Kidney tubule cell (primary cell): Measurements from ENCODE around the gene POLR2L.

Experiments
- DNase-seq: peaks from one replicate; pipeline ENCODE4 v3.0.0-alpha.2; 2018; ENCODE audit warnings: low spot score

Gene POLR2L

DNA sequence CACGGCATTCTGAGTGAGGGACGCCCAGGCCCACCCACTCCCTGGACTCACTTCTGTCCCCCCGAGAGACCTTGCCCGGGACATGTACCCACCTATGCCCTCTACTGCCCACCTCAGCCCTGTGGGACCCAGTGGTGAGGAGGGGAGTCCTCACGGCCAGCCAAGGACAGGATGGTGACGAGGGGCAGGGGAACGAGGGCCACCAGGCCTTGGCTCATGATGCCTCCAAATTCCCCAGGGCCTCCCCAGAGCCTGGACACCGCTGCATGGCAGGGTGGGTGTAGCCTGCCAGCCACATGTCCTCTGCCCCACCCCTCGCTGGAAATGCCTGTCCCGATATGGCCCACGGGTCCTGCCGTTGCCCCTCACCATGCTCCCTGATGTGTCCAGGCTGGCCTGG lies 26.5 kb upstream of the POLR2L start:
- no peak for DNase-seq

DNA sequence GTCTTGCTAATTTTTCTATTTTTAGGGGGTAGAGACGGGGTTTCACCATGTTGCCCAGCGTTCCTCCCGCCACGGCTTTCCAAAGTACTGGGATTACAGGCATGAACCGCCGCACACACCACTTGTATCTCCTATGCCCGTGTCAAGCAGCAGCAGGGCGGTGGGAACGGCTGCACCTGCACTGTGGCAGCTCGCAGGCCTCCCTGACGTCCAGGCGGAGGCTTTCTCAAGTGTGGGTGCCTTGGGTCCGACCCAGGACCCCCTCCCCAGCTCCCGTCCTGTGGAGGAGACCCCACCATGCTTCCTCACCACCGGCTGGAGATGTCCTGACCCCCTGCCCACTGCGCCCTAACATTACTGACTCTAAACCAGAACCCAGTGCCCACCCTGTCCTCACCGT lies 26.1 kb upstream of the POLR2L start:
- DNase-seq, result no peak

DNA sequence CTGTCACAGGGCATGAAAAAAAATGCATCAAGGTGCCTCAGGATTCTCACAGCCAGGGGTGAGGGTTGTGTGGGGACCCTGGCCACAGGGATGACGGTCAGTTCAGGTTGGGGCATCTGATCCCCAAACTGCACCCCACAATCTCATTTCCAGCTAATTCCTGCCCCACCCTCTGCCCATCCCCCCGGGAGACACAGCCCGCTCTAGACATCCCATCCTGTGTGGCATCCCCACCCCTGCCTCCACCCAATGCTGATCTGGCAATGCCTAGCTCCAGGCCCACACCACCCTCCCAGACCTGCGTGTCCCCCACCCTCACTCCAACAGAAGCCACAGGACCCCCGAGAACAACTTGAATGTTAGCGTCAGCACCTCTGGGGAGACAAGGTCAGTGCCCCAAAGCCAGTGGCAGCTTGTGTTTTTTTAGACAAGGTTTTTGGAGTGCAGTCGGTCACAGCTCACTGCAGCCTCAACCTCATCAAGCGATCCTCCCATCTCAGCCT lies 25.6 kb upstream of the POLR2L start:
- DNase-seq, result no peak

DNA sequence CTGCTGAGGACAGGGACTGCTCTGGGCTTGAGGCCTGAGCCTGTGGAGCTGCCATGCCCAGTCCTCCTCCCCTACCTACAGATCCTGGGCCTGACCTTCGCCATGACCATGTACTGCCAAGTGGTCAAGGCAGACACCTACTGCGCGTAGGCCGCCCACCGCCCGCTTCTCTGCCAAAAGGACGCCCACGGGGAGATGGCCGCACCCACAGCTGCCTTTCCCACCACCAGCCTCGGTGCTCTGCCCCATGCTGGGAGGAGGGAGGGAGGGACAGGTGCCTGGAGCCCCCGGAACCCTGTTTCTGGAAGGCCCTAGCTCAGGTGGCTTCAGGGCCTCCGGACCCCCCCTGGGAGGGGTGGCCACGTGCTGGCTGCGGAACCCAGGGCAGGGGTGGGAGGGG lies 24.2 kb upstream of the POLR2L start:
- DNase-seq, result no peak

DNA sequence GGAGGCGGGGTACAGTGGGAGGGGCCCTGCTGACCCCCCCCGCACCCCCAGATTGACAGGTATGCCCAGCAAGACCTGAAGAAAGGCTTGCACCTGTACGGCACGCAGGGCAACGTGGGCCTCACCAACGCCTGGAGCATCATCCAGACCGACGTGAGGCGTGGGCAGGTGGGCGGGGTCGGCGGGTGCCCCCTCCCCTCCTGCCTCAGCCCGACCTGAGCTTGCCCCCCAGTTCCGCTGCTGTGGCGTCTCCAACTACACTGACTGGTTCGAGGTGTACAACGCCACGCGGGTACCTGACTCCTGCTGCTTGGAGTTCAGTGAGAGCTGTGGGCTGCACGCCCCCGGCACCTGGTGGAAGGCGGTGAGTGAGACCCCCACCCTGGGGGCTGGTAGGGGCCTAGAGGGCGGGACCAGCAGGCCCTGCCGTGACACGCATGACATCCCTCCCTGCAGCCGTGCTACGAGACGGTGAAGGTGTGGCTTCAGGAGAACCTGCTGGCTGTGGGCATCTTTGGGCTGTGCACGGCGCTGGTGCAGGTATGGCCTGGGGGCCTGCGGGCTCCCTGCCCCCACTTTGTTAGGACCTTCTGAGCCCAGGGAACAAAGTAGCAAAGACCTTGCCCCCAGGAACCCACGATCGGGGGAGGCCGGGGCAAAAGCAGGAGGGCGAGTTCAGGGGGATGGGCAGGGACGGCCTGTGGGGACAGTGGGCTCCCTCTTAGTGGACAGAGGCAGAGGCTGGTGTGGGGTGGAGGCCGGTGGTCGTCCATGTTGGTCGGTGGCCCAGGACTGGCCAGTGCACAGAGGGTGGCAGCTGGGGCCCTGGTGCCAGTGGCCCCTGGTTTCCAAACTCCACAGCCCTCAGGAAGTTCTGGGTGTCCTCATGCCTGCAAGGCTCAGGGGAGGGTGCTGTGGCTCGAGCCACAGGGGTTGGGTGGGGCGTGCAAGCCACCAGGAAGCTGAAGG lies 23.4 kb upstream of the POLR2L start:
- no peak for DNase-seq

DNA sequence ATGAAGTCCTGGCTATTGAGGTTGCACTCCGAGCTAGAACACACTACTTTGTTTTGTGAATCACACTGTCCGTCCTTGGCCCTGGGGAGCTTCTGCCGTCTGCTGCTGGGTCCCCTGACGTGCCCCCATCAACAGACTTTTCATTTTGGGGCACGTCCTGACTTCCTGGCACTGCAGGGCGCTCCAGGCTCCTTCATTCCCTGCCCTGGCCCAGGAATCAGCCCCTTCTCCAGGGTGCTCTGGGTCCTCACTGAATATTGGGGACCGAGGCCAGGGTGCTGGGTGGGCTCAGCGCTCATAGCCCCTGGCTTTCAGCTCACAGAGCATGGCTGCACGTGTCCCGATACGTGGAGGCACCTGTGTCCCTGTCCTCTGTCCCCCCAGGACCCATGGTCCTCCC lies 22.6 kb upstream of the POLR2L start:
- no peak for DNase-seq

DNA sequence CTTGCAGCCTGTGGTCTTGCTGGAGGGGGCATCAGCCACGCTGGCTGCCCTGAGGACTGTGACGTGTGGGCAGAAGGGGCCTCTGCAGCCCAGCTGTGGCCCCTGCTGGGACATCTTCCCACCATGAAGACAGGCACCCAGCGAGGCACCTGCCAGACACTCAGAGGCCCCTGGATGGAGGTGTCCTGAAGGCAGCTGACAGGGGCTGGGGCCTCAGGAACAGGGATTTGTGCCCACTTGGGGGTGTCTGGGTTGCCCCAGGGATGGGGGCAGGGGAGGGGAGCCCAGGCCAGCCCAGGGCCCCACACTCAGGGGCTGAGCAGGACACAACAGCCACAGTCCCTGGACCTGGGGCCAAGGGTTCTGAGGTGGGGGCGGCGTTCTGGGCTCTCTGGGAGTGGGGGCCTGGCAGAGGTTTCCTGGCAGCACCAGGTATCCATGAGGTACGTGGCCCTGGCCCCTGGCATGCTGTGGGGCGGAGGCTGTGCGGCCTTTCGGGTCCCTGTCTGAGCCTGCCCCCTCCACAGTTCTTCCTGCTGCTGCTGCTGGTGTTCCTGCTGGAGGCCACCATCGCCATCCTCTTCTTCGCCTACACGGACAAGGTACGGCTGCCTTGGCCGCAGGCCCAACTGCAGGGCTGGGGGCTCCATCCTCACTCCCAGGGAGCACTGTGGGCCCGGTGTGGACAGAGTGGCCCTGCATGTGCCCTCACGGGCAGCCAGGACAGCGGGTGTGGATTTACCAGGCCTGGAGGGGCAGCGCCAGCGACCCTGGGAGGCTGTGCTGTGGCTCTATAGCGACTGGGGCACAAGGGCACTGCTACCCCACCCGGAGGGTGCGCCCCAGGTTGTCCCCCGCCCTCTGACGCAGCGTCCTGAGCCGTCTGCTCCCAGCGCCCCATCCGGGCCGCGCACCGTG lies 21.8 kb upstream of the POLR2L start:
- no peak for DNase-seq

DNA sequence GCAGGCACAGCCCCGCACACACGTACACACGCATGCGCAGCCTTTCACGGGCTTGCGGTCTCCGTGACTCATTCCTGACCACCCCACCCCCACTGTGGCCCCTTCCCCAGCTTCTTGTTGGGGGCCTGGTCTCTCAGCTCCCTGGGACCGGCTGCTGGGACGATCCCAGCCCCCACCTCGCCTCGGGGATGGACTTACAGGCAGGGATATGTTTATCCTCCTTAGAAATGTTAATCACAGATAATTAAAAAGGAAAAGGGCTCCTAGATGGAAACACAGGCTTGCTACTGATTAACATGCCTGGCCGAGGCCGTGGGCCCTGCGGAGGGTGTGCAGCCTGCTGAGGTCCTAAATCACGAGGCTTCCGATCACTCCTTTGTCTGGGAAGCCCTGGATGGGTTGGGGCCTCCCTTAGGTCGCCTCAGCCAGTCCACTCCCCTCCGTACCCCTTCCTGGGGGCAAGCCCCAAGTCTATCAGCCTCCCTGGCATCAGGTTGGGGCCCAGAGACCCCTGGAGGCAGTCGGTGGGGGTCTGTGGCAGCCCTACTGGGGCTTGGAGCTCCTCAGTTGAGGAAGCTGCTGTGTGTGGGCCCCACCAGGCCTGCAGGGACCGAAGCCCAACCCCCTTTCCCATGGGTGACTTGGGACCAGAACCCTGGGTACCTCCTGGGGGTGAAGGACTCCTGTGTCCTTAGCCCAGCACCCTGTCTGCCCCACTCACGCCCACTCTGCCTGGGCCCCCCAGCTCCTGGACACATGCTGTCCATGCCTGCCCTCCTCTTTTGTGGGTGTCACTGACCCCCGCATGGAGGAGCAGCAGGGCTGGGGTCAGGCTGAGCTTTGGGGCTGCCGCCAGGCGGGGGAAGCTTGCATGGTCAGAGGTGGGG lies 20.9 kb upstream of the POLR2L start:
- DNase-seq, result peak; percentile 44

DNA sequence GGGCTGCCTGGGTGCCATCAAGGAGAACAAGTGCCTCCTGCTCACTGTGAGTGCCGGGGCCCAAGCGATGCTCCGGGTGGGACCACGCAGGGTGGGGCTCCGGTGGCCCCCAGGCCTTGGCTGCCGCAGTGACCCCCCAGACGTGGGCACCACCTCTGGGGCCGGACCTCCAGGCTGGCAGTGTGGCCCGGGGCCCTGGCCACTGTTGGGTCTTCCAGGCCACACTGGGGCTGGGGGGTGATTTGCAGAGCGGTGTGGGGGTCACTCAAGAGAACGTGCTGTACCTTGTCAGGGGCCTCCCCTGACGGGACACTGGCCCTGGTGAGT lies 20.3 kb upstream of the POLR2L start:
- DNase-seq, result no peak

DNA sequence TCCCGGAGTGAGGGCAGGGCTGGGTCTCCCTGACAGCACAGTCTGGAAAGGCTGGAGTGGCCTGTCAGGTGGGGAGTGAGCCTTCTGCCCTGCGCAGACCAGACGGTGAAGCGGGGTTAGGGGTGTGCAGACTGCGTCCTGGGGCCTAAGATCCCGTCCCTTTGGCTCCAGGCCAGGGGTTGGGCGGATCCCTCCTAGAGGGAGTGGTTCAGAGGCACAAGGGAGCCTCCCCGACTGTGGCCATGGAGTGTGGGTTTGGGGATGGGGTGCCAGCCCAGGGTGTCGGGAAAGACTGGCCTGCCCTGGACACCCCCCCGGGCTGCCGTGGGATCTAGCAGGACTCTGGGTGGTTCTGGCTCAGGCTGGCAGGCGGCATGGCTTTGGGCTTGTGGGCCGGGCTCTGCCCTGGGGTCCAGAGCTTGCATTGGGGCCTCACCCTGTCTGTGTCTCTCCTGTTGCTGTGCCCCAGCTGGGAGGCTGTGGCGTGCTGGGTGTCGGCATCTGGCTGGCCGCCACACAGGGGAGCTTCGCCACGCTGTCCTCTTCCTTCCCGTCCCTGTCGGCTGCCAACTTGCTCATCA lies 19.8 kb upstream of the POLR2L start:
- no peak for DNase-seq

DNA sequence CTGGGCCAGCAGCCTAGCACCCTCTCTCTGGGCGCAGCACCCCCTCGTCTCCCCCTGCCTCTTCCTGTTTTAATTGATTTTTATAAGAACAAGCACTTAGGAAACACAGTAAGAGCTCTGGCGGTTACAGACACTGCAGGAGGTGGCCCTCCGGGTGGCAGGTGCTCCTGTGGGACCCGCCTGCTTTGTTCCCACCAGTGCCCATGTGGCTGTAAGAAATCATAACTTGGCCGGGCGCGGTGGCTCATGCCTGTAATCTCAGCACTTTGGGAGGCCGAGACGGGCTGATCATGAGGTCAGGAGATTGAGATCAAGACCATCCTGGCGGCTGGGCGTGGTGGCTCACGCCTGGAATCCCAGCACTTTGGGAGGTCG lies 18.8 kb upstream of the POLR2L start:
- DNase-seq, result no peak

DNA sequence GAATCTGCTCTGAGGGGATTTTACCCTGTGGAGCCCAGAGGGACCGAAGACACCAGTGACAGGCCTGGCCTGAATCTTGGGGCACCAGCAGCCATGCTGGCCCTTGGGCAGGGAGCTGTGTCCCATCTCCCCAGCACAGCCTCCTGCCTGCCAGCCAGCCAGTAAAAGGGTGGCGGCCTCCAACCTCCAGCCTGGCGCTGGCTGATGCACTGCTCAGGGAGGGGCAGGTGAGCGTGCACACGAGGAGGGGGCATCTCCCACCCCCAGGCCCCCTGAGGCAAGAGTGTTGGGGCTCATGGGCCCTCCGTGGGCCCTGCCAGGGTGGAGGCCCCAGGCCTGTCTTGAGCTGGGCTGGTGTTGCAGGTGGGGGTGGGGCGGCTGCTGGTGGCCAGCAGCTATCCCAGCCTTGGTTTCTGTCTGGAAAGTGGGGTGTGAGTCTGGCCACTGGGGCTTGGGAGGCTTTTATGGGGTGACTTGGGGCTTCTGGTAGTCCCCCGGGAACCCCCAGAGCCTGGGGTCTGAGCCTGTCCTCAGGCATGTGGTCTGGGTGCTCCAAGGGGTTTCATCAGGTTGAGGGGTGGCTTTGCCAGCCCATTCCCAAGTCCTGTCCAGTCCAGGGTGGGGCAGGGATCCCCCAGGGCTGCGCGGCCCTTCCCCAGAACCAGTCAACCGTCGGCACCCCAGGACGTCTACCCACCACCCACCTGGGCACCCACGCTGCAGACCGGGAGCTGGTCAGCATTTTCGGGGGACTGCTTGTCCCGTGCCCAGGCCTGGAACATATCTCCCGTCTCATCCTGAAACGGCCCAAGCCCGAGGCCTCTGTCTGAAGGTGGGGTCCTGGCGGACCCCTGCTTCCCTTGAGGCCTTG lies 18.1 kb upstream of the POLR2L start:
- no peak for DNase-seq

DNA sequence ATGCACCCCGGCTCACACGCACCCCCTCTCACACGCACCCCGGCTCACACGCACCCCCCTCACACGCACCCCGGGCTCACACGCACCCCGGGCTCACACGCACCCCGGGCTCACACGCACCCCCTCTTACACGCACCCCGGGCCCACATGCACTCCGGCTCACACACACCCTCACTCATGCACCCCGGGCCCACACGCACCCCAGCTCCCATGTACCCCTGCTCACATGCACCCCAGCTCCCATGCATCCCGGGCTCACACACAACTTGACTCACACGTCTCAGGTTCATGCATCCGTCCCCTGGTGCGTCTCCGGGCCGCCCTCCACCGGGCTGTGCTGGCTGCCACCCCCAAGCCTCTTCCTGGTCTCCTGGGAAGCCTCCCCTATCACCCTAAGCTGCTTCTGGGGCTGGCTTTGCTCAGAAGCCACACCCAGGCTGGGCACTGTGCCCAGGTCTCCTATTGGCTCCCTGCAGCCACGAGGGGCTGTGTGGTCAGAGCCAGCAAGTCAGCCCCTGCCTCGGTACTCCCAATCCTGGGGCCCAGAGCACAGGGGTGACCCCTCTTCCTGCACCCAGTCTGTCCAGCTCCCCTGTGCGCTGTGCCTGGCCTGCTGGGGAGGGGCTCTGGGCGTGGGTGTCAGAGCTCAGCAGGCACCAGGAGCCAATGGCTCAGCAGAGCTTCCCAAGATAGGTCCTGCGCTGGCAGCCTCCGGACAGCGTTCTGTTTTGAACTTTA lies 17.2 kb upstream of the POLR2L start:
- DNase-seq, result peak; percentile 80

DNA sequence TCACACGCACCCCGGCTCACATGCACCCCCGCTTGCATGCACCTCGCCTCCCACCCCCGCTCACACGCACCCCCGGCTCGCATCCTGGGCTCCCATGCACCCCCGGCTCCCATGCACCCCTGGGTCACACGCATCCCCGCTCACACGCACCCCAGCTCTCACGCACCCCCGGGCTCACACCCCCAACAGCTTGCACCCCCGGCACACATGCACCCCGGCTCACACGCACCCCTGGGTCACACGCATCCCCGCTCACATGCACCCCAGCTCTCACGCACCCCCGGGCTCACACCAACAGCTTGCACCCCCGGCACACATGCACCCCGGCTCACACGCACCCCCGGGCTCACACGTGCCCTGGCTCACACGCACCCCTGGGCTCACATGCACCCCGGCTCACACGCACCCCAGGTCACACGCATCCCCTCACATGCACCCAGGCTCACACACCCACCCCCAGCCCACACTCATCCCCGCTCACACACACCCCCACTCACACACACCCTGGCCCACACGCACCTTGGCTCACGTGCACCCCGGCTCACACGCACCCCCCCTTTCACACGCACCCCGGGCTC lies 16.5 kb upstream of the POLR2L start:
- DNase-seq, result no peak

DNA sequence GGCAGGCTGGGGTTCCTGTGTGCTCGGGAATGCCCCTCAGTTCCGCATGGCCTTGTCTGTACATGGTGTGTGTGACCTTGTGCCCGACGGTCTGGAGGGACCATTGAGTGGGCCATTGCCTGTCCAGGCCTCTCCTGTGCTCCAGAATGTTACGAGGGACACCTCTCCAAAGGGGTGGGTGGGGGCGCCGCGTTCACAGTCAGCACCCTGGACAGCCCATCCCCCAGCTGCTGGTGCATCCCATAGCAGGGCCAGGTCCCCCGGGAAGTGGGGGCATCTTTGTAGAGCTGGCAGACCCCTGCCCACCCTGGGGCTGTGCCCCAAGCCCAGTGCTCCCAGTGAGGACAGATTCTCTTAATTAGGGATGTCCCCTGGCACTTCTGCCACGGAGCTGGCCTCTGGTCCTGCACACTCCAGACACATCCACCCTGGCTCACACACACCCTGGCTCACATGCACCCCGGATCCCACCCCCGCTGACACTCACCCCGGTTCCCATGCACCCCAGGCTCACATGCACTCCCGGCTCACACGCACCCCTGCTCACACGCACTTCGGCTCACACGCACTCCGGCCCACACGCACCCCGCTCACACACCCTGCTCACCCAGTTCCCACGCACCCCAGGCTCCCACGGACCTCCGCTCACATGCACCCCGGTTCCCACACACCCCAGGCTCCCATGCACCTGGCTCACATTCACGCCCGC lies 15.9 kb upstream of the POLR2L start:
- DNase-seq, result no peak

DNA sequence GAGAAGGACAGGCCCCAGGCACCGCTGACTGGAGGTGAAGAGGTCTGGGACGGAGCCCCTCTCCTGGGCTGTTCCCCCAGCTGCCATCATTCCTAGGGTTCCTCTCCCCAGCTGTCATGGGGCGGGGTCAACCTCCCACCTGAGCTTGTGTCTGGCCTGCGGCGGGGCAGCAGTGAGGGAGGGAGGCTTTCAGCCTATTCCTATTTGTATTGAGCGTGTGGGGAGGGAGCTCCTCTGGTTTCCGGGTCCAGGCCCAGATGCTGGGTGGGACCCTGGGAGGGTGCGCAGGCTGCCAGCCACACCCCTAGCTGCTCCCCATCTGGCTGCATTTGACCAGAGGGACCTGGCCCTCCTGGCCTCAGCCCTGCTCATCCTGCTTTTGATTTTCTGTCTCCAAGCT lies 14.1 kb upstream of the POLR2L start:
- no peak for DNase-seq

DNA sequence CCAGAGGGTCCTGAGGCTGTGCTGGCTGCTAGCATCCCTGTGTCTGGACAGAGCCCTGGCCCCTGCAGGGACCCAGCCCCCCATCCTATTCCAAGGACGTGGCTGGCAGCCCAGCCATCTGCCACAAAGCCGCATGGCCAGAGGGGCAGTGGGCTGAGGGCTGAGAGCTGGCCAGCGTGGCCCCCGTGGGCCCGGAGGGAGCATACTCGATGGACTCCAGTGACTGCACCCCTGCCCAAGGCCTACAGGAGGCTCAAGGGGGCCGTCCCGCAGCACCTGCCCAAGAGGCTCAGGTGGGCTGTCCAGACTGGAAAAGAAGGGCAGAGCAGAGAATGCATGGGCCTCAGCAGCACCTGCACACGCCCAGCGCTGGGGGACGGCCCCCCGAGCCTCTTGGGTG lies 13.5 kb upstream of the POLR2L start:
- DNase-seq, result no peak

DNA sequence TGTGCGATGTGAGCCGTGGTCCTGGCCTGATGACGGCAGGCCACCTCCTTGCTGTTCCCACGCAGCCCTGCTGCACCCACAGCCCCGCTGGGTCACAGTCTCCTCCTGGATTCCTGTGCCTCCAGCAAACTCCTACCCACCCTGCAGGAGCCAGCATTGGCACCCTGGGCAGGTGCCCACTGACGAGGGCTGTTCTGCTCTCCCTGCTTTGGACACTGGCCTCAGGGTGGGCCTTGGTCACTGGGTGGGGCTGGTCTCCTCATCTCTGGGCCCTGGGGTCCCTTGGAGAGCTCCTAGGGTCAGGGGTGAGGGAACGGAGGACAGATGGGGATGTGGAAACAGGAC lies 13.0 kb upstream of the POLR2L start:
- no peak for DNase-seq
